Psoas muscle (tissue), 8 donors: ENCODE measurements around the gene THADA. TPM values are rescaled to one million over a fixed set of nuclear protein-coding genes. Genes with fewer than 3 reads are reported as not detected.

ENCODE experiments used
- ATAC-seq, 4 donors: fragments of 200-7000 bp; cut with Tn5 transposase; one replicate each; pipeline ENCODE4 v1.9.1; 2020; ENCODE audit warnings: moderate library complexity in 3 of 4, mild to moderate bottlenecking in 2 of 4
- DNase-seq, 2 donors: peaks; one replicate each; pipeline ENCODE4 v3.0.0-alpha.2; 2020
- H3K27ac ChIP-seq: fragments of 200-600 bp; one replicate; pipeline ENCODE4 v1.8.0; 2022
- H3K27me3 ChIP-seq, 3 donors: fragments of 200-600 bp in 1 of 3; one replicate each; pipeline versions ENCODE4 v1.6.1 to v1.8.0; 2013 to 2022; ENCODE audit warnings: low read length in 2 of 3, mild to moderate bottlenecking in 2 of 3, moderate library complexity in 1 of 3; ENCODE audit not compliant: insufficient read depth in 3 of 3
- H3K36me3 ChIP-seq, 2 donors: fragments of 200-600 bp in 1 of 2; one replicate each; pipeline versions ENCODE4 v1.6.1 to v1.8.0; 2013 to 2022; ENCODE audit warnings: low read depth in 1 of 2, mild to moderate bottlenecking in 1 of 2, moderate library complexity in 1 of 2; ENCODE audit not compliant: insufficient read depth in 1 of 2
- H3K4me1 ChIP-seq: fragments of 200-600 bp; one replicate; pipeline ENCODE4 v1.8.0; 2022
- H3K4me3 ChIP-seq: fragments of 200-600 bp; one replicate; pipeline ENCODE4 v1.8.0; 2022; ENCODE audit warnings: mild to moderate bottlenecking
- H3K9me3 ChIP-seq: fragments of 200-600 bp; one replicate; pipeline ENCODE4 v1.8.0; 2022
- CTCF ChIP-seq: fragments of 200-600 bp; IDR thresholded peaks from one replicate; pipeline ENCODE4 v1.8.0; 2022; ENCODE audit warnings: antibody characterized with exemption
- WGBS, 3 donors: extraction: QIAGEN DNeasy Blood & Tissue Kit; methylation state at CpG; one replicate each; pipeline versions ENCODE4 v1.1.6 to v1.1.7; 2013; 5-methylcytosine and 5-hydroxymethylcytosine counted together
- intact Hi-C, 2 donors: fragments of 100-400 bp; cut with DNase I; formaldehyde crosslinking; loops; one replicate each; pipeline versions ENCODE4 v1.11.0 to v1.14.2; 2022
- polyA plus RNA-seq, 3 donors: library from polyadenylated mRNA; stranded (reverse); fragments of 200-250 nt; gene quantifications; one replicate each; pipeline ENCODE4 v1.2.3, GENCODE V29; 2013
- total RNA-seq, 4 donors: library from RNA; stranded (reverse); fragmentation: NEBNext Ultra II Directional in 2 of 4; extraction: Animal tissue kit (Norgen Biotek cat#: 25700) in 2 of 4; gene quantifications; one replicate each; pipeline versions ENCODE4 v1.2.1 to v1.2.4, GENCODE V29; 2021 to 2023
- donor health status: healthy with polysubstance abuse.
- donor health status: DM: no; HTN: no; CAD: no; lungs with moderate emphysema.
- donor health status: Bipolar disorder and iron deficiency.
- donor health status: healthy.
- donor health status: DM: yes; HTN: yes; CAD: no.
- donor health status: DM: no; HTN: no; CAD: no.
- donor health status: DM: no; HTN: no; CAD: no.
- donor health status: DM: yes; HTN: yes; CAD: no.

The THADA gene
- total and polyA plus RNA-seq, 7 donors: 8.1 to 17.4 (median 11.6) TPM

- TF ChIP-seq CTCF: no peak
- DNase-seq: no peak
- H3K4me3 ChIP-seq: no peak overlapping the region
- no peaks in the 10 kb centered on the region for H3K27me3 ChIP-seq
- intact Hi-C loops: no loop called here
- H3K4me1 ChIP-seq: peaks cover 6% of the 10 kb centered on the region
- ATAC-seq: no peak
- no peak overlapping the region for H3K27ac ChIP-seq
- no peaks in the 10 kb centered on the region for H3K36me3 ChIP-seq
- WGBS, 3 donors: 83 to 94% (median 90%) methylated on average over 1 of the region's 1 CpG
- no peaks in the 10 kb centered on the region for H3K9me3 ChIP-seq
Observed at GRCh38 chr2:43490252-43490786, 105.5 kb downstream of the THADA start.

- H3K4me3 ChIP-seq: no peak overlapping the region
- TF ChIP-seq CTCF: no peak
- ATAC-seq (no peak), DNase-seq (no peak)
- intact Hi-C loops: loop anchor here (5.0 to 10.0 kb wide), 6 partner anchors 361 to 661 kb away; no protein-coding TSS in a partner anchor
- no peaks in the 10 kb centered on the region for H3K27me3 ChIP-seq
- no peaks in the 10 kb centered on the region for H3K9me3 ChIP-seq
- 78 to 92% (median 81%) methylated on average over 3 of the region's 3 CpGs for WGBS, 3 donors
- no peaks in the 10 kb centered on the region for H3K36me3 ChIP-seq
- peaks cover 12% of the 10 kb centered on the region for H3K4me1 ChIP-seq
- H3K27ac ChIP-seq: no peak overlapping the region
Observed at GRCh38 chr2:43488737-43489136, 107.1 kb downstream of the THADA start.

GRCh38 chr2:43486603-43487002, 109.2 kb downstream of the THADA start:
- Histone ChIP-seq H3K36me3 (no peaks in the 10 kb centered on the region), H3K27ac (peak overlapping the region; percentile 48), H3K4me3 (no peak overlapping the region), H3K27me3 (no peaks in the 10 kb centered on the region), H3K4me1 (peaks cover 32% of the 10 kb centered on the region), H3K9me3 (no peaks in the 10 kb centered on the region)
- no peak for TF ChIP-seq CTCF
- intact Hi-C loops: loop anchor here (5.0 to 10.0 kb wide), 6 partner anchors 359 to 659 kb away; no protein-coding TSS in a partner anchor
- ATAC-seq (peak in 2 of 4 donors; percentile 47 to 49), DNase-seq (no peak)

- Histone ChIP-seq H3K27me3 (no peaks in the 10 kb centered on the region), H3K4me1 (peaks cover 32% of the 10 kb centered on the region), H3K36me3 (no peaks in the 10 kb centered on the region), H3K4me3 (no peak overlapping the region), H3K9me3 (no peaks in the 10 kb centered on the region), H3K27ac (peak overlapping the region; percentile 47)
- peak; percentile 73 for TF ChIP-seq CTCF
- peak; percentile 65 to 80 (median 70) for ATAC-seq
- intact Hi-C loops: loop anchor here (2.0 to 10.0 kb wide), 5 partner anchors 252 to 656 kb away; no protein-coding TSS in a partner anchor
- no peak for DNase-seq
Observed at GRCh38 chr2:43484323-43484930, 111.4 kb downstream of the THADA start.
